BJ (cell line): ENCODE data around the gene C1orf53. TPM values are rescaled to one million over a fixed set of nuclear protein-coding genes. Genes with fewer than 3 reads are reported as not detected.

Experiments used
- CTCF ChIA-PET: fragments of 350-600 bp; formaldehyde crosslinking; extraction: SDS; loops from one replicate; lab custom pipeline; 2021; ENCODE audit warnings: antibody characterized with exemption, inconsistent platforms; lab: Yijun Ruan, JAX
- POLR2A ChIA-PET: fragments of 300-600 bp; sonication (Branson Sonifier 250); formaldehyde crosslinking; extraction: SDS; loops from one replicate; lab custom pipeline; 2021; ENCODE audit warnings: antibody characterized with exemption; lab: Charles Lee
- DNase-seq: peaks from one replicate; pipeline ENCODE4 v3.0.0-alpha.2; 2011; ENCODE audit warnings: low read depth
- H3K27me3 ChIP-seq: 2 replicates; pipeline ENCODE4 v1.6.0; 2011; ENCODE audit warnings: low read length; ENCODE audit not compliant: control insufficient read depth, insufficient read depth
- H3K36me3 ChIP-seq: 2 replicates; pipeline ENCODE4 v1.5.1; 2011; ENCODE audit warnings: low read length; ENCODE audit not compliant: control insufficient read depth, insufficient read depth
- H3K4me3 ChIP-seq: 2 replicates; pipeline ENCODE4 v1.5.1; 2011; ENCODE audit warnings: low read depth, mild to moderate bottlenecking, control low read depth, low read length
- CTCF ChIP-seq: IDR thresholded peaks from 2 replicates; pipeline ENCODE4 v1.5.1; 2011; ENCODE audit warnings: low read depth, mild to moderate bottlenecking, control low read depth, inconsistent platforms, low read length, moderate library complexity; ENCODE audit not compliant: insufficient read depth
- polyA plus RNA-seq: library from polyadenylated mRNA; depleted of rRNA; stranded (reverse); fragments of >200 nt; gene quantifications from 2 replicates; pipeline ENCODE4 v1.2.3, GENCODE V29; 2011

C1orf53 gene
- polyA plus RNA-seq, 1 experiment, result 9.7 TPM

- H3K4me3 ChIP-seq, result peak overlapping the region; percentile 24
- CTCF ChIA-PET, result interaction anchor here (1.4 to 6.8 kb wide), 2 partner anchors 14 to 292 kb away, joined by 5 to 38 read pairs; no protein-coding TSS in a partner anchor
- no peak for TF ChIP-seq CTCF
- peaks cover 41% of the 10 kb centered on the region for H3K27me3 ChIP-seq
- no peaks in the 10 kb centered on the region for H3K36me3 ChIP-seq
- no peak for DNase-seq
- POLR2A ChIA-PET, result no interaction called here
These were observed 8.9 kb downstream of the C1orf53 start for GRCh38 chr1:197911111-197911856.

GRCh38 chr1:197911857-197912696 is 9.6 kb downstream of the C1orf53 start:
- TF ChIP-seq CTCF, result no peak
- Histone ChIP-seq H3K27me3 (peaks cover 41% of the 10 kb centered on the region), H3K4me3 (peak overlapping the region; percentile 24), H3K36me3 (no peaks in the 10 kb centered on the region)
- ChIA-PET CTCF (interaction anchor here (6.8 kb wide), 1 partner anchor 14 kb away, joined by 38 read pairs; no protein-coding TSS in a partner anchor), POLR2A (no interaction called here)
- DNase-seq, result no peak

DNA sequence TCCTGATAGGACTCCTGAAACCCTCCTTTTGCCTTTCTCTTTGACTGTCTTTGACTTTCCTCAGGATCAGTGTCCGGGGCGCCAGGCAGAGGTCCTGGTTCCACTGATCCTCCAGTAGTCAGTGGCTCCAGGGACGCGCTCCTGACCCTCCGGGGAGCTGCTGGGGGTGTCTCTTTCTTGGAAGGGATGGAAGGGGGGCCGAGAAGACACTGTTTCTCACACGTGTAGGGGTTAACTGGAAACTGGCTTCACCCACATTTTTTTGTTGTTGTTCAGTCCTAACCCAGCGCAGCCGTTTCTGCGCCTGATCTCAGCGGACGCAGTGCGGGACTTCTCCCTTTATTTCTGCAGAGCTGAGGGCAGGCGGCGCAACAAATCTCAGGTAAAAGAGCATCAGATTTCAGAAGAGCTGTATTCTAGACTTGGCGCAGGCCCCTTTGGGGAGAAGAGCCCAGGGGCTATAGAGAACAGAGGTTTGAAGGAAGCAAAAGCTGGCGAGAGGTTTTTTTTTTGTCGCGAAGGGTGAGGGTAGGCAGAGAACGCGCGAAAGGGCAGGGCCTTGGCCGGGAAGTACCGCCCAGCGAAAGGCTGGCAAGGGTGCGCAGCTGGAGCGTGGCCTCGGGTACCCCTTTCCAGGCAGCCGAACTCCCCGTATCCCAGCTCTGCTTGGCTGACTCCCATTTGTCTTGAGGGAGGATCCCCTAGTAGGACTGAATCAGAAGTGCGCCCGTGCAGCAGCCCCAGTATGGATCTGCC is 10.5 kb downstream of the C1orf53 start:
- ChIA-PET CTCF (interaction anchor here (0.9 to 6.8 kb wide), 2 partner anchors 13 to 298 kb away, joined by 4 to 38 read pairs; no protein-coding TSS in a partner anchor), POLR2A (interaction anchor here (0.5 kb wide), 1 partner anchor 243 kb away, joined by 5 read pairs; no protein-coding TSS in a partner anchor)
- no peak for TF ChIP-seq CTCF
- H3K27me3 ChIP-seq, result peaks cover 46% of the 10 kb centered on the region
- peak overlapping the region; percentile 18 for H3K4me3 ChIP-seq
- DNase-seq, result no peak
- no peaks in the 10 kb centered on the region for H3K36me3 ChIP-seq

DNA sequence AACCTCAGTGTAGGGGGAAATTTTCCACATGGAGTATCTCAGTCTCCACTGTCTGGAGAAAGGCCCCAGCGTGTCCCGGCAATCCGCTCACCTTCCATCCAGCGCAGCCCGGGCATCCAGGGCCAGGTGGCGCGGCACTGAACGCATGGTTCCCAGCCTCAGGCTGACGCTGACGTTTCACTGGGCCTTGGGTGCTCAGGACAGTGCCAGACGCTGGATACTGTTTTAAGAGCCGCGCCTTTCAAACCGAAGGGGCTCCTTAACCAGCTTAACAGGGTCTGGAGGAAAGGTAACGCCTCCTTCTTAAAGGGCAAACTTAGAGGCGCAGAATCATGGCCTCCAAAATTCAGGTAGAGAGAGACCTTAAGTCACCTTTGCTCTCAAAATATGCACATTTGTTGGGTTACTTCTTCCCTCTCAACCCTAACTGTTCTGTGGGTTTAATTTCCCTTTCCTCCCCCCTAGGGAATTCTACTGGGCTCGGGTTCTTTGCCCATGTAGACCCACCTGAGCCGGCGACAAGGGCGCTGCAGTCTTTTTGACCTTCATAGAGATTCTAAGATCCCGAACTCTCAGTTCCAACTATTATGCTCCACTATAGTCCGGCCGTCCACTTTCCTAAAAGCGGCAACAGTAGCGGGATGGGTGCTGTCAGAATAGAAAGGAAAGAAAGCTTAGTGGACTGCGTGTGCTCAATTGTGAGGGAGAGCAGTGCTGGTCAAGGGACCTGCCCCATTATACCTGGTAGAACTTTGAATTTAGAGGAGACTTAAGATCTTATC is 11.3 kb downstream of the C1orf53 start:
- DNase-seq, result no peak
- TF ChIP-seq CTCF, result no peak
- Histone ChIP-seq H3K36me3 (no peaks in the 10 kb centered on the region), H3K4me3 (peak overlapping the region; percentile 18), H3K27me3 (peaks cover 50% of the 10 kb centered on the region)
- ChIA-PET POLR2A (interaction anchor here (0.5 kb wide), 1 partner anchor 242 kb away, joined by 5 read pairs; no protein-coding TSS in a partner anchor), CTCF (interaction anchor here (0.9 to 6.8 kb wide), 5 partner anchors 10 to 299 kb away, joined by 4 to 38 read pairs (median 5); partner anchors contain the start of gene C1orf53)
